Osteoblast (primary cell): ENCODE results near the gene SGK1. TPM values are rescaled to one million over a fixed set of nuclear protein-coding genes. Genes with fewer than 3 reads are reported as not detected.
A peak's percentile ranks its signal among the peaks of the same experiment; 100 is the strongest.

ENCODE experiments used
- DNase-seq: peaks from one replicate; pipeline ENCODE4 v3.0.0; 2011; ENCODE audit warnings: low spot score, mixed read lengths; ENCODE audit not compliant: insufficient read length; ENCODE audit errors: missing footprints
- H2AFZ ChIP-seq: 2 replicates; pipeline ENCODE4 v1.6.0; 2011; ENCODE audit warnings: mild to moderate bottlenecking, low read length
- H3K27ac ChIP-seq: 2 replicates; pipeline ENCODE4 v1.5.1; 2011; ENCODE audit warnings: mild to moderate bottlenecking, low read depth, low read length, moderate library complexity
- H3K27me3 ChIP-seq: 2 replicates; pipeline ENCODE4 v1.6.0; 2012; ENCODE audit warnings: mild to moderate bottlenecking, control low read depth, inconsistent platforms, low read length, moderate library complexity; ENCODE audit not compliant: insufficient read depth
- H3K36me3 ChIP-seq: 2 replicates; pipeline ENCODE4 v1.5.1; 2011; ENCODE audit warnings: mild to moderate bottlenecking, low read length, control low read depth, moderate library complexity; ENCODE audit not compliant: insufficient read depth
- H3K4me1 ChIP-seq: 2 replicates; pipeline ENCODE4 v1.5.1; 2011; ENCODE audit warnings: mild to moderate bottlenecking, low read length, control low read depth, moderate library complexity; ENCODE audit not compliant: insufficient read depth
- H3K4me2 ChIP-seq: 2 replicates; pipeline ENCODE4 v1.6.0; 2011; ENCODE audit warnings: mild to moderate bottlenecking, low read length; ENCODE audit not compliant: insufficient read depth
- H3K4me3 ChIP-seq: fragments of 200-600 bp; sonication (generic); 3 replicates; pipeline ENCODE4 v1.5.1; 2012; ENCODE audit warnings: mild to moderate bottlenecking, low read length, inconsistent platforms; ENCODE audit not compliant: insufficient read depth
- H3K79me2 ChIP-seq: 2 replicates; pipeline ENCODE4 v1.6.0; 2012; ENCODE audit warnings: mild to moderate bottlenecking, low read length, control low read depth, inconsistent platforms; ENCODE audit not compliant: insufficient read depth
- H3K9me3 ChIP-seq: 2 replicates; pipeline ENCODE4 v1.5.1; 2011; ENCODE audit warnings: low read depth, low read length, control low read depth
- H4K20me1 ChIP-seq: 2 replicates; pipeline ENCODE4 v1.6.0; 2012; ENCODE audit warnings: mild to moderate bottlenecking, low read length, control low read depth; ENCODE audit not compliant: insufficient read depth
- CTCF ChIP-seq: IDR thresholded peaks from 2 replicates; pipeline ENCODE4 v1.5.1; 2011; ENCODE audit warnings: mild to moderate bottlenecking, low read depth, low read length, moderate library complexity; ENCODE audit errors: extremely low read depth
- total RNA-seq: library from RNA; depleted of rRNA; stranded (reverse); fragments of >200 nt; gene quantifications from 2 replicates; pipeline ENCODE4 v1.2.3, GENCODE V29; 2012

SGK1 gene
- total RNA-seq, 1 donor = 91.6 TPM

- no peak for DNase-seq
- H3K27ac ChIP-seq = no peak overlapping the region
- H2AFZ ChIP-seq = no peak overlapping the region
- TF ChIP-seq CTCF = no peak
- H3K4me3 ChIP-seq = no peak overlapping the region
- H3K79me2 ChIP-seq = no peaks in the 10 kb centered on the region
- H3K9me3 ChIP-seq = no peaks in the 10 kb centered on the region
- H4K20me1 ChIP-seq = no peaks in the 10 kb centered on the region
- no peaks in the 10 kb centered on the region for H3K27me3 ChIP-seq
- H3K4me2 ChIP-seq = no peak overlapping the region
- H3K4me1 ChIP-seq = no peaks in the 10 kb centered on the region
- H3K36me3 ChIP-seq = no peaks in the 10 kb centered on the region
These were observed 165.0 kb downstream of the SGK1 start for GRCh38 chr6:134152767-134153485.

- H3K4me2 ChIP-seq = no peak overlapping the region
- no peaks in the 10 kb centered on the region for H3K9me3 ChIP-seq
- TF ChIP-seq CTCF = no peak
- H3K27me3 ChIP-seq = no peaks in the 10 kb centered on the region
- H3K4me3 ChIP-seq = no peak overlapping the region
- no peak for DNase-seq
- no peaks in the 10 kb centered on the region for H4K20me1 ChIP-seq
- no peaks in the 10 kb centered on the region for H3K79me2 ChIP-seq
- no peak overlapping the region for H3K27ac ChIP-seq
- H3K36me3 ChIP-seq = no peaks in the 10 kb centered on the region
- H3K4me1 ChIP-seq = peaks cover 16% of the 10 kb centered on the region
- H2AFZ ChIP-seq = no peak overlapping the region
These were observed 169.3 kb downstream of the SGK1 start for GRCh38 chr6:134148566-134148965.

GRCh38 chr6:134147034-134147533 is 170.8 kb downstream of the SGK1 start:
- Histone ChIP-seq H3K9me3 (no peaks in the 10 kb centered on the region), H3K4me3 (no peak overlapping the region), H3K36me3 (no peaks in the 10 kb centered on the region), H3K79me2 (no peaks in the 10 kb centered on the region), H2AFZ (no peak overlapping the region), H3K4me1 (peaks cover 16% of the 10 kb centered on the region), H3K4me2 (no peak overlapping the region), H3K27ac (no peak overlapping the region), H3K27me3 (no peaks in the 10 kb centered on the region), H4K20me1 (no peaks in the 10 kb centered on the region)
- TF ChIP-seq CTCF = no peak
- no peak for DNase-seq

GRCh38 chr6:134146268-134147033 is 171.5 kb downstream of the SGK1 start:
- Histone ChIP-seq H3K4me1 (peaks cover 16% of the 10 kb centered on the region), H3K79me2 (no peaks in the 10 kb centered on the region), H3K36me3 (no peaks in the 10 kb centered on the region), H3K27me3 (no peaks in the 10 kb centered on the region), H2AFZ (peak overlapping the region; percentile 78), H3K4me2 (peak overlapping the region; percentile 33), H3K9me3 (no peaks in the 10 kb centered on the region), H3K27ac (peak overlapping the region; percentile 77), H3K4me3 (no peak overlapping the region), H4K20me1 (no peaks in the 10 kb centered on the region)
- TF ChIP-seq CTCF = no peak
- no peak for DNase-seq
